Measurements from ENCODE around the gene MFAP2.
"Not testable (repeated sequence)": the region's sequence is repeated elsewhere in the genome, so short reads cannot be mapped to it uniquely, and the experiment has no call there.

MFAP2 gene

DNA sequence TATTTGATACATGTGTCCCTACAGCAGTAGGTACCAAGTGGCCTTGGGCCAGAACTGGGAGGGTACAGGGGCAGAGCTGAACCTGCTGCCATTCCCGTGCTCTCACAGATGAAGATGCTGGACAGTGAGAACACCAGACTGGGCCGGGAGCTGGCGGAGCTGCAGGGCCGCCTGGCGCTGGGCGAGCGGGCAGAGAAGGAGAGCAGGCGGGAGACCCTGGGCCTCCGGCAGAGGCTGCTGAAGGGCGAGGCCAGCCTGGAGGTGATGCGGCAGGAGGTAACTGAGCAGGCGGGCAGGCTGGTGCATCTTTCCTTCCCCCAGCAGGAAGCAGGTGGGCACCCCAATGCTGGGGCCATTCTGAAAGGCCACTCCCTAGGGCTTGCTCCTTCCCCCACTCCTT lies 21.9 kb downstream of the MFAP2 start:
- no peak for DNase-seq

DNA sequence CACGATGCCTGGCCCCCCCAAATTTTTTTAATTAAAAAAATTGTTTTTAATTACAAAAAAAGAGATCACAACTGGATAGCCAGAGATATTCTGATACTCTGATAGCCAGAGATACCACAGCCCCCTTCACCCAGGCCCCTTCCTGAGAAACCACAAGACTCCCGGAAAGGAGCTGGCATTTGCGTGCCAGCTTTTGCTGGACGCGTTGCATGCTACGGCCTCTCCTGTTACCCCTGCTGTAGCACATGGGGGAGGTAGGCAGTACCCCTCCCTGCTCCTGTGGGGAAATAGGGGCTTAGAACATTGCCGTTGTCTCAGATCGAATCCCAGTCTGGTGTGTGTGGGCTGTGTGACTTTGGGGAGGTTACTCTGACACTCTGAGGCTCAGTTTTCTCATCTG lies 22.7 kb downstream of the MFAP2 start:
- no peak for DNase-seq

GRCh38 chr1:16956775-16957174 lies 23.6 kb downstream of the MFAP2 start:
- no peak for DNase-seq

DNA sequence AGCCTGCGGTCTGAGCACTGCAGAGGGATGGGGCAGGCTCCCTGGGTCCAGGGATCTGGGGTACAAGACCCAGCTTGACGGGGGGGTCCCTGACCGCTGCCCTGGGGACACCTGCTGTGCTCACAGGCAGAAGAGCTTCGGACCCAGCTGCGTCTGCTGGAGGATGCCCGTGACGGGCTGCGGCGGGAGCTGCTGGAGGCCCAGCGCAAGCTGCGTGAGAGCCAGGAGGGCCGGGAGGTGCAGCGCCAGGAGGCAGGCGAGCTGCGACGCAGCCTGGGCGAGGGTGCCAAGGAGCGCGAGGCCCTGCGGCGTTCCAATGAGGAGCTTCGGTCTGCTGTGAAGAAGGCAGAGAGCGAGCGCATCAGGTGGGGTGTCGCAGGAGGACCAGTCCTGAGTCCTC lies 25.2 kb downstream of the MFAP2 start:
- DNase-seq, result no peak

GRCh38 chr1:16954579-16954978 lies 25.8 kb downstream of the MFAP2 start:
- DNase-seq, result no peak

GRCh38 chr1:16952376-16952775 lies 28.0 kb downstream of the MFAP2 start:
- DNase-seq, result not testable (repeated sequence)

- DNase-seq, result not testable (repeated sequence)
Observed at GRCh38 chr1:16949026-16949425, 31.4 kb downstream of the MFAP2 start.

DNA sequence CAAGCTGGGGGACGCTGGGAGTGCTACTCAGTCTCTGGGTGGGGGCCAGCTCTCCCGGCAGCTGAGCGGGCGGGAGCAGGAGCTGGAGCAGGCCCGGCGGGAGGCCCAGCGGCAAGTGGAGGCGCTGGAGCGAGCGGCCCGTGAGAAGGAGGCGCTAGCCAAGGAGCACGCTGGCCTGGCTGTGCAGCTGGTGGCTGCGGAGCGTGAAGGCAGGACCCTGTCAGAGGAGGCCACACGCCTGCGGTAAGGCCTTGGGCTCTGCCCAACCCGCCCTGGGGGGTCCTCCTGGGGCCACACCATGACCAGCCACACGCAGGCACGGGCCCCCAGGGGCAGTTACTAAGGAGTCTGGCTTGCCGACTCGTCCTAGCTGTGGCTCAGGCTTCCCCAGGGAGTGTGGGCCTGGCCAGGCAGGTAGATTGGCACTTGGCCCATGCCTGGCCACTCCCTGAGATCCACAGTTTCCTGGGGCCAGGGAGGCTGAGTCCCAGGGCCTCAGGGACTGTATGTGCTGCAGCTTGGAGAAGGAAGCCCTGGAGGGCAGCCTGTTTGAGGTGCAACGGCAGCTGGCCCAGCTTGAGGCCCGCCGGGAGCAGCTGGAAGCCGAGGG lies 32.0 kb downstream of the MFAP2 start:
- DNase-seq, result not testable (repeated sequence)

DNA sequence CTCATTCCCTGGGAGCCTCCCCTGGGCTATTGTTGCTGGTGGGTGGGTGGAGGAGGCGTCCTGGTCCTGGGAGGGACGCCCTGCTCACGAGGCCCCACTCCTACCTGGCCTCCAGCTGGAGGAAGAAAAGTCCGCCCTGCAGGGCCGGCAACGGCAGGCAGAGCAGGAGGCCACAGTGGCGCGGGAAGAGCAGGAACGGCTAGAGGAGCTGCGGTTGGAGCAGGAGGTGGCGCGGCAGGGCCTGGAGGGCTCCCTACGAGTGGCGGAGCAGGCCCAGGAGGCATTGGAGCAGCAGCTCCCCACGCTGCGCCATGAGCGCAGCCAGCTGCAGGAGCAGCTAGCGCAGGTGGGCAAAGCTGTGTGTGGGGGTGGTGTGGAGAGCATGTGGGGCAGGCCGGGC lies 33.8 kb downstream of the MFAP2 start:
- no peak for DNase-seq

GRCh38 chr1:16946185-16946584 lies 34.2 kb downstream of the MFAP2 start:
- not testable (repeated sequence) for DNase-seq

GRCh38 chr1:16945512-16945911 lies 34.9 kb downstream of the MFAP2 start:
- not testable (repeated sequence) for DNase-seq

DNA sequence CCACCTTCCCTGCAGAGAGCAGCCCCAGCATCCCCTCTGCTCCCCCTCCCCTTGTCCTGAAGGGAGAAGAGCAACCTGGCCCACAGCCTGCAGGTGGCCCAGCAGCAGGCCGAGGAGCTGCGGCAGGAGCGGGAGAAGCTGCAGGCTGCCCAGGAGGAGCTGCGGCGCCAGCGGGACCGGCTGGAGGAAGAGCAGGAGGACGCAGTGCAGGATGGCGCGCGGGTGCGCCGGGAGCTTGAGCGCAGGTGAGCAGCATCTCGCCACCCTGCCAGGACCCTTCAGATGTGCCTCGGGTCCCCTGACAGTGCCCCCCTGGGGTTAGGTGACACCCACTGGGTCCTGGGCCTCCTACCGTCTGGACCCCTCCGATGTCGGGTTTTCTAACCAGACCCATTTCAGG lies 36.4 kb downstream of the MFAP2 start:
- DNase-seq, result no peak

- DNase-seq, result not testable (repeated sequence)
Observed at GRCh38 chr1:16939386-16940180, 40.8 kb downstream of the MFAP2 start.

- no peak for DNase-seq
Observed at GRCh38 chr1:16938351-16939321, 41.8 kb downstream of the MFAP2 start.

- DNase-seq, result not testable (repeated sequence)
Observed at GRCh38 chr1:16936580-16936979, 43.8 kb downstream of the MFAP2 start.

GRCh38 chr1:16933945-16934344 lies 46.5 kb downstream of the MFAP2 start:
- DNase-seq, result not testable (repeated sequence)

- DNase-seq, result not testable (repeated sequence)
Observed at GRCh38 chr1:16931206-16931934, 49.0 kb downstream of the MFAP2 start.

DNA sequence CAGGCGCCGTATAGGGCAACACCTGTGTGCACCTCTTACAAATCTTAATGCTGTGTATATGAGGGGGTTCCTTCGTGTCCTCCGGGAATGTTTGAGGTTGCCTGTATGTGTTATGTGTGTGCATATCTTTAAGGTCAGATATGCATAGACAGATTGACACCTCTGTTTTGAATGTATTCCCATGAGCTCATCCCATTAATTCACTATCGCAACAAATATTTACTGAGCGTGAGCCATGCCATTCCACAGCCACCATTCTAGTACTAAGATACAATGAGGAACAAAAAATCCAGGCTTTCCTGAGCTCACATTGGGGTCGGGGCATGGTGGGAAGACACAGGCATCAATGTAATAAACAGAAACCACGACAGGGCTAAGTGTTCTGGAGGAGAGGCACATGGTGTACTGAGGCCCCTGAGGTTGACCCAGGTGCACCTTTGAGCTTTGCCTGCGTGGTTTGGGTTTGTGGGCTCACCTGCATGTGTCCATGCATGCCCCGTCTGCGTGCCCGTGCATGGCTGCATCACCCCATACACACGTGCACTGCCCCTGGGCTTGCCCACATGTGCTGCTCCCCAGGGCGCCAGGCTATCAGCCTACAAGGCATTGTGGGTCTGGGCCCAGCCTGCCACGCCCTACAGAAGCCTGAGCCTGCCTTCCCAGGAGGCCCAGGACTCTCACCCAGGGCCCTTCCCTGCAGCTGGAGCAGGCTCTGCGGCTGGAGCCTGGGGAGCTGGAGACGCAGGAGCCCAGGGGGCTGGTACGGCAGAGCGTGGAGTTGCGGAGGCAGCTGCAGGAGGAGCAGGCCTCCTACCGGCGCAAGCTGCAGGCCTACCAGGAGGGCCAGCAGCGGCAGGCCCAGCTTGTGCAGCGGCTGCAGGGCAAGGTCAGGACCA lies 51.0 kb downstream of the MFAP2 start:
- not testable (repeated sequence) for DNase-seq

DNA sequence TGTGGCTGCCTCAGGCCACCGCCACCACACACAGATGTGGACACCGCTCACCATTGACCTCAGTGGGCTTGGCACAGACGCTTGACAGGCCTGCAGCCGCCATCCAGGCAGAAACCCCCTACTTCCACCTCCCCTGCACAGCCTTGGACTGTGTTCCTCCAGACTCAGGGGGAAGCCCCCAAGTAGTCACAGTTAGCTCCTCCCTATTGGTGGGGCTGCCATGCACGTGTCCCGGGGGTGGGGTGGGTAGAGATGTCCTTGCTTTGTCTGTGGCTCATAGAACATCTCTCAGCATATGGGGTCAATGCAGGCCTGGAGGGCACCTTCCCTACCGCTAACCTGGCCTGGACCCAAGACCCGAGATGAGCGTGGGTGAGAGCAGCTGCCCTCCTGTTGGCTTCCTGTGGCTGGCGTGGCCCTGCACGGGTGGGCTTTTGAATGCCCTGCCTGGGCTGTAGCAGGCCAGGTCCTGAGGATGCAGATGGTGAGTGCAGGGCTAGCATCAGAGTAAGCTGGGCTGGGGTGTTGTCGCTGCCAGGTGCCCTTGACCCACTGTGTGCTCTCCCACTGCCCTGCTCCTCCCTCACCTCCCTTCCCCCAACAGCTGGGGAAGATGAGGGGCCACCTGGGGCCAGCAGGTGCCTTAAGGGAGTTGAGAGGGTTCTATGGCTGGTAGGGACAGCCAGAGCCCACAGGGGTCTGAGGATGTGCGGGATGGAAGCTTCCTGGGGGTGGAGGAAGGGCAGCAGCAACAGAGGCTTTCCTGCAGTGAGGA lies 52.5 kb downstream of the MFAP2 start:
- DNase-seq, result no peak

DNA sequence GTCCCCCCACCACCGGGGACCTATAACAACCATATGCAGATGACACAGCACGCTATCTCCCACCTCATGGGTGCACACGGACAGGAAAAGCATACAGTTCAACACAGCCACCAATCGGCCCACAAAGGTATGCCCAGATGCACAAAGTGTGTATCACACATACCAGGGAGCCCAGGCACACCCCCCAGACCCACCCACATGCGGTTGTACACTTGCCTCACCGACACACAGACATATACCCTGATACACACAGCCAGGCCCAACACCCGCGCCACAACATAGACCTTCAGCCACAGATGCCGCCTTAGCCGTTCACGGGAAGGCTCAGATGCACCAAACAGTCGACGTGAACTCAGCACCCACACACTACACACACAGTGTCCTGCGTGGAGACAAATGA lies 53.2 kb downstream of the MFAP2 start:
- no peak for DNase-seq
